NOMO-1 treated with DMSO at 0.1 percent for 48 hours (cell line): ENCODE measurements around the gene SSH3.

Experiments
- DNase-seq: peaks from one replicate; lab custom pipeline; 2025; ENCODE audit not compliant: unreplicated experiment; lab: John Stamatoyannopoulos, UW

SSH3 gene

GRCh38 chr11:67323526-67323925 lies 20.2 kb downstream of the SSH3 start:
- DNase-seq, result no peak

- DNase-seq, result no peak
These were observed 28.9 kb downstream of the SSH3 start for GRCh38 chr11:67332081-67332691.

- no peak for DNase-seq
These were observed 33.9 kb downstream of the SSH3 start for GRCh38 chr11:67337257-67337656.

GRCh38 chr11:67344264-67344663 lies 40.9 kb downstream of the SSH3 start:
- DNase-seq, result peak; percentile 16

GRCh38 chr11:67345247-67345919 lies 42.1 kb downstream of the SSH3 start:
- no peak for DNase-seq

- peak; percentile 30 for DNase-seq
These were observed 42.8 kb downstream of the SSH3 start for GRCh38 chr11:67345920-67346819.

- DNase-seq, result no peak
These were observed 44.8 kb downstream of the SSH3 start for GRCh38 chr11:67347964-67348749.

GRCh38 chr11:67349036-67349435 lies 45.7 kb downstream of the SSH3 start:
- DNase-seq, result no peak

GRCh38 chr11:67349457-67349856 lies 46.1 kb downstream of the SSH3 start:
- no peak for DNase-seq

GRCh38 chr11:67349928-67350465 lies 46.7 kb downstream of the SSH3 start:
- DNase-seq, result no peak

- DNase-seq, result peak; percentile 70
These were observed 48.1 kb downstream of the SSH3 start for GRCh38 chr11:67351275-67352005.

GRCh38 chr11:67352546-67353316 lies 49.4 kb downstream of the SSH3 start:
- peak; percentile 70 for DNase-seq

- DNase-seq, result peak; percentile 98
These were observed 50.2 kb downstream of the SSH3 start, which contains the start of gene POLD4 for GRCh38 chr11:67353317-67354074. Gene POLD4 (minus strand): TSS chr11:67353546. CDS start chr11:67353399, 147 bp downstream.

- DNase-seq, result peak; percentile 36
These were observed 51.0 kb downstream of the SSH3 start for GRCh38 chr11:67354075-67355022.

GRCh38 chr11:67355023-67355793 lies 51.9 kb downstream of the SSH3 start:
- DNase-seq, result no peak

- DNase-seq, result no peak
These were observed 52.6 kb downstream of the SSH3 start for GRCh38 chr11:67355794-67356386.
